Transverse colon (tissue), 4 donors: ENCODE results near the gene OR8A1.

Experiments used
- EP300 ChIP-seq: sonication (generic); formaldehyde crosslinking; IDR thresholded peaks from one replicate; pipeline ENCODE4 v1.6.1; 2017; ENCODE audit warnings: antibody characterized with exemption, low read depth
- POLR2A ChIP-seq: fragments of 450-650 bp; IDR thresholded peaks from one replicate; pipeline ENCODE4 v1.6.1; 2016; ENCODE audit warnings: antibody characterized with exemption, mild to moderate bottlenecking, moderate library complexity
- POLR2AphosphoS5 ChIP-seq, 3 donors: sonication (generic); formaldehyde crosslinking; IDR thresholded peaks; one replicate each; pipeline ENCODE4 v1.6.1; 2016; ENCODE audit warnings: antibody characterized with exemption in 3 of 3
- TF ChIP-seq, protein P1 (sequence below), 5 experiments: fragments of 200-600 bp in 3 of 5; fragments of 450-650 bp in 2 of 5; sonication (generic) in 3 of 5; IDR thresholded peaks; 1 replicate in 2 of 5; 2 replicates in 3 of 5; pipeline ENCODE4 v1.5.1; 2016 to 2017; ENCODE audit warnings: antibody characterized with exemption in 5 of 5, inconsistent platforms in 3 of 5, mild to moderate bottlenecking in 2 of 5, moderate library complexity in 1 of 5

GRCh38 chr11:124612045-124612444, 42.2 kb downstream of the OR8A1 start:
- TF ChIP-seq, protein P1, sequence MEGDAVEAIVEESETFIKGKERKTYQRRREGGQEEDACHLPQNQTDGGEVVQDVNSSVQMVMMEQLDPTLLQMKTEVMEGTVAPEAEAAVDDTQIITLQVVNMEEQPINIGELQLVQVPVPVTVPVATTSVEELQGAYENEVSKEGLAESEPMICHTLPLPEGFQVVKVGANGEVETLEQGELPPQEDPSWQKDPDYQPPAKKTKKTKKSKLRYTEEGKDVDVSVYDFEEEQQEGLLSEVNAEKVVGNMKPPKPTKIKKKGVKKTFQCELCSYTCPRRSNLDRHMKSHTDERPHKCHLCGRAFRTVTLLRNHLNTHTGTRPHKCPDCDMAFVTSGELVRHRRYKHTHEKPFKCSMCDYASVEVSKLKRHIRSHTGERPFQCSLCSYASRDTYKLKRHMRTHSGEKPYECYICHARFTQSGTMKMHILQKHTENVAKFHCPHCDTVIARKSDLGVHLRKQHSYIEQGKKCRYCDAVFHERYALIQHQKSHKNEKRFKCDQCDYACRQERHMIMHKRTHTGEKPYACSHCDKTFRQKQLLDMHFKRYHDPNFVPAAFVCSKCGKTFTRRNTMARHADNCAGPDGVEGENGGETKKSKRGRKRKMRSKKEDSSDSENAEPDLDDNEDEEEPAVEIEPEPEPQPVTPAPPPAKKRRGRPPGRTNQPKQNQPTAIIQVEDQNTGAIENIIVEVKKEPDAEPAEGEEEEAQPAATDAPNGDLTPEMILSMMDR (IDR thresholded peaks at IDR 0.05): no peak
- no peak for TF ChIP-seq POLR2AphosphoS5 (IDR thresholded peaks at IDR 0.05)
- TF ChIP-seq POLR2A: no peak
- TF ChIP-seq EP300: no peak
